CD14-positive monocyte (primary cell): ENCODE data around the gene CES3. TPM values are rescaled to one million over a fixed set of nuclear protein-coding genes. Genes with fewer than 3 reads are reported as not detected.

Source experiments
- DNase-seq, 3 donors: peaks; one replicate each; pipeline ENCODE4 v3.0.0-alpha.2; 2011 to 2022
- H2AFZ ChIP-seq: 2 replicates; pipeline ENCODE4 v1.6.0; 2012; ENCODE audit warnings: mild to moderate bottlenecking, low read depth, low read length, inconsistent platforms; ENCODE audit not compliant: insufficient read depth, poor library complexity, severe bottlenecking
- H3K27ac ChIP-seq, 2 donors: 1 replicate in 1 of 2; 2 replicates in 1 of 2; pipeline ENCODE4 v1.5.1; 2012 to 2013; ENCODE audit warnings: low read length in 2 of 2, control low read depth in 1 of 2, inconsistent platforms in 1 of 2, low read depth in 1 of 2, mild to moderate bottlenecking in 1 of 2
- H3K27me3 ChIP-seq, 2 donors: one replicate each; pipeline versions ENCODE4 v1.6.0 to v1.6.1; 2011 to 2013; ENCODE audit warnings: low read length in 2 of 2; ENCODE audit not compliant: control insufficient read depth in 2 of 2, insufficient read depth in 2 of 2
- H3K36me3 ChIP-seq, 2 donors: replicated peaks in 1 of 2; 1 replicate in 1 of 2; 2 replicates in 1 of 2; pipeline versions ENCODE4 v1.5.1 to v1.6.1; 2012 to 2013; ENCODE audit warnings: low read length in 2 of 2, control low read depth in 1 of 2, inconsistent platforms in 1 of 2, mild to moderate bottlenecking in 1 of 2; ENCODE audit not compliant: insufficient read depth in 2 of 2, control insufficient read depth in 1 of 2
- H3K4me1 ChIP-seq, 2 donors: 1 replicate in 1 of 2; 2 replicates in 1 of 2; pipeline versions ENCODE4 v1.5.1 to v1.6.1; 2012 to 2013; ENCODE audit warnings: low read length in 2 of 2, control low read depth in 1 of 2, inconsistent platforms in 1 of 2, mild to moderate bottlenecking in 1 of 2, moderate library complexity in 1 of 2; ENCODE audit not compliant: insufficient read depth in 2 of 2, control insufficient read depth in 1 of 2
- H3K4me2 ChIP-seq: replicated peaks from 2 replicates; pipeline ENCODE3; 2012; ENCODE audit warnings: low read length, moderate library complexity, mild to moderate bottlenecking; ENCODE audit not compliant: poor library complexity, severe bottlenecking; ENCODE audit errors: extremely low read depth
- H3K4me3 ChIP-seq, 3 experiments: fragments of 200-600 bp in 1 of 3; sonication (generic) in 1 of 3; replicated peaks in 1 of 3; 1 replicate in 2 of 3; 2 replicates in 1 of 3; pipeline ENCODE4 v1.5.1; 2011 to 2013; ENCODE audit warnings: low read length in 3 of 3, mild to moderate bottlenecking in 3 of 3, control low read depth in 2 of 3, low read depth in 2 of 3, inconsistent platforms in 1 of 3, moderate library complexity in 1 of 3
- H3K79me2 ChIP-seq: 2 replicates; pipeline ENCODE4 v1.6.0; 2012; ENCODE audit warnings: mild to moderate bottlenecking, control low read depth, inconsistent platforms, low read length, moderate library complexity; ENCODE audit not compliant: insufficient read depth
- H3K9ac ChIP-seq: 2 replicates; pipeline ENCODE4 v1.6.0; 2017; ENCODE audit warnings: low read length, mild to moderate bottlenecking; ENCODE audit not compliant: insufficient read depth, poor library complexity, severe bottlenecking
- H3K9me3 ChIP-seq, 2 donors: replicated peaks in 1 of 2; 1 replicate in 1 of 2; 2 replicates in 1 of 2; pipeline versions ENCODE4 v1.5.1 to v1.6.1; 2012 to 2013; ENCODE audit warnings: low read length in 2 of 2, control low read depth in 1 of 2; ENCODE audit not compliant: control insufficient read depth in 1 of 2, insufficient read depth in 1 of 2
- H4K20me1 ChIP-seq: 2 replicates; pipeline ENCODE4 v1.6.0; 2012; ENCODE audit warnings: mild to moderate bottlenecking, low read length, control low read depth, moderate library complexity; ENCODE audit not compliant: insufficient read depth
- H3K27ac Mint-ChIP-seq, 7 donors: one replicate each; pipeline ENCODE4 v1.8.0; 2020; ENCODE audit warnings: mild to moderate bottlenecking in 7 of 7, mixed read lengths in 7 of 7, moderate library complexity in 6 of 7, inconsistent platforms in 2 of 7
- H3K27me3 Mint-ChIP-seq, 3 donors: one replicate each; pipeline ENCODE4 v1.8.0; 2021 to 2022; ENCODE audit warnings: low read depth in 3 of 3, mild to moderate bottlenecking in 3 of 3, mixed read lengths in 3 of 3, moderate library complexity in 3 of 3, inconsistent platforms in 1 of 3
- H3K36me3 Mint-ChIP-seq, 2 donors: one replicate each; pipeline ENCODE4 v1.8.0; 2020; ENCODE audit warnings: mixed read lengths in 2 of 2, inconsistent platforms in 1 of 2, mild to moderate bottlenecking in 1 of 2
- H3K4me1 Mint-ChIP-seq: one replicate; pipeline ENCODE4 v1.8.0; 2020; ENCODE audit warnings: mild to moderate bottlenecking, mixed read lengths
- H3K4me3 Mint-ChIP-seq, 2 donors: one replicate each; pipeline ENCODE4 v1.8.0; 2020; ENCODE audit warnings: mild to moderate bottlenecking in 2 of 2, mixed read lengths in 2 of 2, moderate library complexity in 1 of 2
- H3K9me3 Mint-ChIP-seq, 7 donors: one replicate each; pipeline ENCODE4 v1.8.0; 2020 to 2022; ENCODE audit warnings: mixed read lengths in 7 of 7, mild to moderate bottlenecking in 6 of 7, moderate library complexity in 6 of 7, inconsistent platforms in 2 of 7
- WGBS: methylation state at CpG from one replicate; pipeline ENCODE4 v1.1.5; 2013; ENCODE audit warnings: missing lambda C conversion rate; ENCODE audit not compliant: insufficient coverage; 5-methylcytosine and 5-hydroxymethylcytosine counted together
- intact Hi-C, 2 donors: fragments of 100-400 bp; cut with micrococcal nuclease; formaldehyde crosslinking; loops; one replicate each; pipeline versions ENCODE4 v1.15.0 to v1.15.1; 2023
- polyA plus RNA-seq, 3 donors: library from polyadenylated mRNA; depleted of rRNA in 1 of 3; unstranded in 2 of 3; stranded (reverse) in 1 of 3; fragments of 300-500 nt in 2 of 3; fragments of >200 nt in 1 of 3; fragmentation: Illumina TruSeq in 2 of 3; gene quantifications; 1 replicate in 2 of 3; 2 replicates in 1 of 3; pipeline ENCODE4 v1.2.3, GENCODE V29; 2012 to 2021
- TF ChIP-seq, protein P1 (sequence below): fragments of 200-600 bp; IDR thresholded peaks from one replicate; pipeline ENCODE4 v1.8.0; 2022; ENCODE audit warnings: antibody characterized with exemption, mild to moderate bottlenecking

Gene CES3
- polyA plus RNA-seq, 3 donors, result 0.48 TPM; not detected in 2

- TF ChIP-seq, protein P1, sequence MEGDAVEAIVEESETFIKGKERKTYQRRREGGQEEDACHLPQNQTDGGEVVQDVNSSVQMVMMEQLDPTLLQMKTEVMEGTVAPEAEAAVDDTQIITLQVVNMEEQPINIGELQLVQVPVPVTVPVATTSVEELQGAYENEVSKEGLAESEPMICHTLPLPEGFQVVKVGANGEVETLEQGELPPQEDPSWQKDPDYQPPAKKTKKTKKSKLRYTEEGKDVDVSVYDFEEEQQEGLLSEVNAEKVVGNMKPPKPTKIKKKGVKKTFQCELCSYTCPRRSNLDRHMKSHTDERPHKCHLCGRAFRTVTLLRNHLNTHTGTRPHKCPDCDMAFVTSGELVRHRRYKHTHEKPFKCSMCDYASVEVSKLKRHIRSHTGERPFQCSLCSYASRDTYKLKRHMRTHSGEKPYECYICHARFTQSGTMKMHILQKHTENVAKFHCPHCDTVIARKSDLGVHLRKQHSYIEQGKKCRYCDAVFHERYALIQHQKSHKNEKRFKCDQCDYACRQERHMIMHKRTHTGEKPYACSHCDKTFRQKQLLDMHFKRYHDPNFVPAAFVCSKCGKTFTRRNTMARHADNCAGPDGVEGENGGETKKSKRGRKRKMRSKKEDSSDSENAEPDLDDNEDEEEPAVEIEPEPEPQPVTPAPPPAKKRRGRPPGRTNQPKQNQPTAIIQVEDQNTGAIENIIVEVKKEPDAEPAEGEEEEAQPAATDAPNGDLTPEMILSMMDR, result no peak
- Histone ChIP-seq H3K27me3 (peaks cover 0 to 14% of the 10 kb centered on the region in 2 donors), H3K79me2 (no peaks in the 10 kb centered on the region), H3K36me3 (peaks cover 0 to 9% of the 10 kb centered on the region in 2 donors), H3K9ac (no peak overlapping the region), H3K4me1 (no peaks in the 10 kb centered on the region), H3K4me2 (no peak overlapping the region), H3K9me3 (no peaks in the 10 kb centered on the region), H3K27ac (no peak overlapping the region), H3K4me3 (no peak overlapping the region), H2AFZ (no peak overlapping the region), H4K20me1 (no peaks in the 10 kb centered on the region)
- Mint-ChIP-seq H3K9me3 (no peaks in the 10 kb centered on the region), H3K27me3 (peaks cover 13 to 19% (median 18%) of the 10 kb centered on the region in 3 donors), H3K4me1 (no peaks in the 10 kb centered on the region), H3K4me3 (no peak overlapping the region), H3K27ac (peak overlapping the region in 3 of 7 donors; percentile 5 to 77 (median 21)), H3K36me3 (peaks cover 17 to 23% of the 10 kb centered on the region in 2 donors)
- 74% methylated on average over 4 of the region's 12 CpGs for WGBS
- DNase-seq, result no peak
- intact Hi-C loops, result no loop called here
Observed at GRCh38 chr16:67006930-67007658, 46.0 kb downstream of the CES3 start.

DNA sequence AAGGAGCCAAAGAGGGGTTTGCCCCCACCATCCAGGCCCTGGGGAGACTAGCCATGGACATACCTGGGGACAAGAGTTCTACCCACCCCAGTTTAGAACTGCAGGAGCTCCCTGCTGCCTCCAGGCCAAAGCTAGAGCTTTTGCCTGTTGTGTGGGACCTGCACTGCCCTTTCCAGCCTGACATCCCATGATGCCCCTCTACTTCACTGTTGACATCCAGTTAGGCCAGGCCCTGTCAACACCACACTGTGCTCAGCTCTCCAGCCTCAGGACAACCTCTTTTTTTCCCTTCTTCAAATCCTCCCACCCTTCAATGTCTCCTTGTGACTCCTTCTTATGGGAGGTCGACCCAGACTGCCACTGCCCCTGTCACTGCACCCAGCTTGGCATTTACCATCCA is 48.1 kb downstream of the CES3 start:
- H3K36me3 ChIP-seq, result peaks cover 0 to 9% of the 10 kb centered on the region in 2 donors
- H3K9ac ChIP-seq, result no peak overlapping the region
- no peak overlapping the region for H3K4me2 ChIP-seq
- peaks cover 0 to 7% of the 10 kb centered on the region in 2 donors for H3K9me3 ChIP-seq
- H3K4me3 ChIP-seq, result no peak overlapping the region
- Mint-ChIP-seq H3K27ac (no peak overlapping the region), H3K9me3 (peaks cover 0 to 5% (median 0%) of the 10 kb centered on the region in 7 donors), H3K4me1 (peaks cover 3% of the 10 kb centered on the region), H3K36me3 (peaks cover 7 to 11% of the 10 kb centered on the region in 2 donors), H3K4me3 (no peak overlapping the region), H3K27me3 (peaks cover 23 to 28% (median 27%) of the 10 kb centered on the region in 3 donors)
- no peaks in the 10 kb centered on the region for H3K79me2 ChIP-seq
- H2AFZ ChIP-seq, result no peak overlapping the region
- WGBS, result no CpG with 5 or more reads among the region's 1 CpG
- peaks cover 5 to 29% of the 10 kb centered on the region in 2 donors for H3K27me3 ChIP-seq
- intact Hi-C loops, result no loop called here
- H3K27ac ChIP-seq, result no peak overlapping the region
- H4K20me1 ChIP-seq, result no peaks in the 10 kb centered on the region
- TF ChIP-seq, protein P1, result no peak
- peaks cover 5 to 9% of the 10 kb centered on the region in 2 donors for H3K4me1 ChIP-seq
- DNase-seq, result no peak
